GM21619 (cell line): ENCODE data around the gene SF3B2.

Experiments used
- ATAC-seq: cut with Tn5 transposase; IDR thresholded peaks from one replicate; pipeline ENCODE4 v1.9.1; 2021; ENCODE audit not compliant: unreplicated experiment

SF3B2 gene

DNA sequence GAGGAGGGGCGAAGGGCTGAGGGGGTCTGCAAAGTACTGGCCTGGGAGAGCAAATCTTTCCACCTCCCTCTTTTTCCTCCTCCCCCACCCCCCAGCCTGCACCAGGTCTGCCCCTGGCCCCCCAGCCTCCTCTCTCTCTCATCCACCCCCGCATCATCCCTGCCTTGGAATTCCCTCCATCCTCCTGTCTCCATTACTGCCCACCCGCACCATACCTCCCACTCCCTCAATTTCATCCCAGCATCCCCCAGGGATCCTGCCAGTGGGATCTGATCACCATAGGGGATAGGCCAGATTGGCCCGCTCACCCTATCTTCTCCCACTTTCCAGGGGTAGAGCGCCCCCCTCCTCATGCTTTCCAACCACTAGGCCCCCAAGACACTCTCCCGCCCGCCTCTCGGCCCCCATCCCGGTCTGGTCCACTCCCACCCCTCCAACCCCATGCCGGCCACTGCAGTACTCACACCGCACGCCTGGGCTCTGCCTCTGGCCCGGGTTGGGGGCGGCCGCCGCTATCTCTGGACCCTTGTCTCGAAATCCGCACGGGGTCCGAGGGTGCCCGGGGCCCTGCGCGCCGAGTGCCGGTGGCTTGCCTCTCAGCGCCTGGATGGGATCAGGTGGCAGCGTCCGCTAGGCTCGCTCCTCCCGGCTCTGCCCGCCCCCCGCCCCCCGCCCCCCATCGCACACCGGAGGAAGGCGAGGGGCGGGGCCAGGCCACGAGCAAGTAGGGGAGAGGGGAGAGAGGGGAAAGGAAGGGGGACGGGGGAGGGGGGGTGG lies 3.4 kb upstream of the SF3B2 start, which contains the start of gene GAL3ST3:
Gene GAL3ST3 (minus strand): TSS at position 615 of the 777 bp plus-strand sequence. CDS start 3,746 bp downstream, outside the sequence.
- ATAC-seq = no peak

DNA sequence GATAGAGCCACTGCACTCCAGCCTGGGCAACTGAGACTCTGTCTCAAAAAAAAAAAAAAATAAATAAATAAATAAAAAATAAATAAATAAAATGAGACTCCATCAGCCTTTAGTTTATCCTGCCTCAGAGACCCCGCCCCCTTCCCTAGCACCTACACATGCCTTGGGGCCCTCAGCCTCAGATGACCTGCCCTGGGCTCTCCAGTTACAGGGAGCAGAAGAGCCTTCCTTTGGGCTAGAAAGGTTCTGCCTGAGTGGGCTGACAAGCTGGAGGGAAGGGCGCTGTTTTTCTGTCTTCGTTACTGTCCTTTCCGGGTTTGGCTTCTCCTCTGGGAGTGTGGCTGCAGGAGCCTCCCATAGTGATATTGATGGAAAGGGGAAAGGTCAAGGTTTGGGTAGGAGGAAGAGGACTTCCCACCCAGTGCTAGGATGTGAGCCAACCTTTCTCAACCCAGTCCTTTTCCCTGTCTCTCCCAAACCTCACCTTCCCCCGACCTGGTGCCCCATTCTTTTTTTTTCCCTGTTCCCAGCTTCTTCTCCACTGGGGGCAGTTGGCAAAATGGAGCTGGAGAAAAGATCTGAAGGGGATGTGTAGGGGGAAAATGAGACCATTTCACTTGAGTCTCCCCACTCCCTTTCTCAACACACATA lies 1.5 kb upstream of the SF3B2 start:
- no peak for ATAC-seq

DNA sequence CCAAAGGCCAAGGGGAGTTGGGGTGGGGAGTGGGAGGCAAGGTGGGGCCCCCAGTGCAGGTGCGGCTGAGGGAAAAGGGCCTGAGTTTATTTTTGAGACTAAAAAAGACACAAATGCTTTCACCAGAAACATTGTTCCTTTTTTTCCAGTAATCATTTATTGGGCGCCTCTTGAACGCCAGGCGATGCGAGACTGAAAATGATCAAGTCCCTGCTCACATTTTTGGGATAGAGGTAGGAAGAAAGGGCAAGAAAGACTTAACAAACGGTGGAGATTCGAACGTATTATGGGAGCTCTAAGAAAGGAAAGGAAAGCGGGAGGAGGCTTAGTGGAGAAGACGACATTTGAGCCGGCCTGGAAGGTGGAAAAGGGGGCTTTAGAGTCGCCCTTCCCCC lies 796 bp upstream of the SF3B2 start:
- ATAC-seq = no peak

DNA sequence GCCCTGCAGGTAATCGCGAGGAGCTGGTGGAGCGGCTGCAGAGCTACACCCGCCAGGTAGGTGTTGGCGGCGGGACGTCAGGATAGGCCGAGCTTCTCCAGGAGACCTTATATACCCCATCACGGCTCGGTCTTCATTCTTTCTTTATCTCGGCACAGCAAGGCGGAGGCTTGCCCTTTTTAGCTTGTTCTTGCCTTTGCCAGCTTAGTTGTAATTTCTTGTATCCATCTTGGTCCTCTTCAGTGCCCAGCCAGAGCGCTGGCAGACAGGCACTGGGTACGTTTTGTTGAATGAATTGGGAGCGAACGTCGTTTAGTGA lies 459 bp downstream of the SF3B2 start:
- ATAC-seq = no peak

DNA sequence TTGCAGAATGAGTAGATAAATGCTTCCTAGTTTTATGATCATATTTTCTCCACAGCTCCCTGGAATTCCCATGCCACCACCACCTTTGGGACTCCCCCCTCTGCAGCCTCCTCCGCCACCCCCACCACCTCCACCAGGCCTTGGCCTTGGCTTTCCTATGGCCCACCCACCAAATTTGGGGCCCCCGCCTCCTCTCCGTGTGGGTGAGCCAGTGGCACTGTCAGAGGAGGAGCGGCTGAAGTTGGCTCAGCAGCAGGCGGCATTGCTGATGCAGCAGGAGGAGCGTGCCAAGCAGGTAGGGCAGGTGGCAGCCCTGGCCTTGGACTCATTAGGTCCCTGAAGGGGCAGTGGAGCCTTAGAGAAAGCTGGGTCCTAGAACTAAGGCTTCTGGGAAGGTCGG lies 2.9 kb downstream of the SF3B2 start:
- ATAC-seq = no peak

DNA sequence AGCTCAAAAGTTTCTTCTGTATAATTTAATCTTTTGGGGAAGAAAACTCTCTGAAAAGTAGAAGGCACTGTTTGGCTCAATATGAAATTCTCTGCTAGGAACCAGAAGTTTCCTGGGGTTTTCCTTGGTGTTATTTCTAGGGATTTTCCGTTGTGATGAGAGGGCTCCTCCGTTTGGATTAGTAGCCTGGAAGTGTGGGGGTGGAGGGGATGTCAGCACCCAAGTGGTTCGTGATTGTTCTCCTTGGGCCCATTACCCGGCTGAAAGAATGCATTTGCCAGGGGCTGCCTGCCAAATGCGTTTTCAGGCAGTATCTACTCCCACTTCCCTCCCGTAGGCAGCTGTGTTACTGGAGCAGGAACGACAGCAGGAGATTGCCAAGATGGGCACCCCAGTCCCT lies 4.3 kb downstream of the SF3B2 start:
- no peak for ATAC-seq

DNA sequence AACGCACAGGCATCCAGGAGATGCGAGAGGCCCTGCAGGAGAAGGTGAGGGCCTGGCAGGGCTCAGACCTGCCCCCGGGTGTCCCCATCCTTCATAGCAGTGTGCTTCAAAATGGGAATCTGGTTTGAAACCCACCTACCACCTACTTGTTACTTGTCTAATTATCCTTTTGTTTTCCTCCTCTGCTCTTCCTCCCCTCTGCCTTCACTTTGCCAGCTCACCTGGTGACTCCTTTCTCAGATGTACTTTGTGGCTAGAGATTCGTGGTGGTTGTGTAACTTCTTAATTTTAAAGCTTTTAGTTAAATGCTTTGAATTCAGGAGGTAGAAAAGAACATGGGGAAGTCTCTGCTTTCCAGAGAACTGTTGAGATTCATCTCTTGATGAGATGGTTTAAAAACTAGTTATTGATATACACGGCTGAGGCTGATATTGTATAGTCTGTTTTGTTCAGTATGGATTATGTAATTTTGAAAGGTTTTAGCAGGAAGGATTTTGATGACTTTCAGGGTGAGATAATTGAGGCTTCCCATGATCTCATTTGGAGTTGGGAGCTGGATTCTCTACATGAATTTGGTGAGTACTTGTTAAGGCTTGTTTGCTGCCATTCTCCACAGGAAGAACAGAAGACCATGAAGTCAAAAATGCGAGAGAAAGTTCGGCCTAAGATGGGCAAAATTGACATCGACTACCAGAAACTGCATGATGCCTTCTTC lies 8.0 kb downstream of the SF3B2 start:
- no peak for ATAC-seq

DNA sequence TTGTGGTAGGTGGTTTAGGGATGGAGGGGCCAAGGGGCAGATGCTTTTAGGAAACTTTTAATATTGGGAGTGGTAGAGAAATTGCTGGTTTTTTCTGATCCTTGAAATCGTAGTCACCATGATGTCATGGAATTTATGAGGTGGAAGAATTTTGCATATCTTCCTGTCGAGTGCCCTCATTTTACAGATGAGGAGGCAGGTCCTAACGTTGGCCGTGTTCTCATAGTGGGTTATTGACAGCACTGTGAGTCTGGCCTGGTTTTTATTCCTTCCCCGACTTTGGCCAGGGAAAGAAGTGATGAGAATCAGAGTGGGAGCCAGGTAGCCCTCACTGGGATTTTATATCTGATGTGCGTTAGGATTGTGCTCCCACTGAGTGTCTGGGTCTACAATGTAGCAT lies 9.1 kb downstream of the SF3B2 start:
- ATAC-seq = no peak

DNA sequence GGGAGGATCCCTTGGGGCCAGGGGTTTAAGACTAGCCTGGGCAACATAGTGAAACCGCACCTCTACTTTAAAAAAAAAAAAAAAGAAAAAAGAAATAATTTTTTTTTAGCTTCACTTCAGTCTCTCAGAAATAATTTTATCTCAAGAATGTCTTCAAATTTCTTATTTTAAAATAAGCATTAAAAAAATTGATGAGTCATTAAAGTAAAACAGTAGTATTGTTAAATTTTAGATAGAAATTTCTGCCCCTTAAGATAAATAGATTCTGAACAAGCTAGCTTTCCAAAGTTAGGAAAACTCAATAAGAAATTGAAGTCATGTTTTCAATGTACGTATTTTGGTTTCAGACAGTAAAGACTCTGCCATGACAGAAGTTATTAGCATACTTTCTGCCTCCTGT lies 10.2 kb downstream of the SF3B2 start:
- no peak for ATAC-seq

DNA sequence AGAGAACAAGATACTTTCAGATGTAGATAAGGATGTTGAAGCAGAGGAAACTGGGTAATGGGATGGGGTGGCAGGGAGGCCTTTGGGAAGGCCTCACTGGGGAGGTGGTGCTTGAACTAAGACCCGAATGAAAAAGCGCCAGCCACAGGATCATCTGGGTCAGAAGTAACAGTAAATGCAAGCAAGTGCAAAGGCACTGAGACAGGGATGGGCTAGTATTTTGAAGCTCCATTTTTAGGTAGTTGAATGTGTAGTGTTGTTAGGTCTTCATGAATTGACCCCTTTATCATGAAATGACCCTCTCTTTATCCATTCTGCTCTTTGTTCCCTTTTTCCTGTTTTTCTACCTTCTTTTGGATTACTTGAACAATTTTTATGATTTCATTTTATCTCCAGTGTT lies 11.7 kb downstream of the SF3B2 start:
- no peak for ATAC-seq

DNA sequence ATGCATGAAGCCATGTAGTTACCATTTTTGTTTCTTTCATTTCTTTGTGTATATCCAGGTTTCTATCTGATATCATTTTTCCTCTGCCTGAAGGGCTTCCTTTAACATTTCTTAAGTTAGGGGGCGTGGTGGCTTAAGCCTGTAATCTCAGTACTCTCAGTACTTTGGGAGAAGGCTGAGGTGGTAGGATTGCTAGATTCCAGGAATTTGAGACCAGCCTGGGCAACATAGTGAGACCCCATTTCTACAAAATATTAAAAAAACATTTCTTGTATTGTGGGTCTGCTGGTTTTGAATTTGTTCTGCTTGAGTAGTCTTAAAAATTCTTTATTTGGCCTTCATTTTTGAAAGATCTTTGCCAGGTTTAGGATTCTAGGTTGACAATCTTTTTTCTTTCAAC lies 12.4 kb downstream of the SF3B2 start:
- ATAC-seq = no peak

DNA sequence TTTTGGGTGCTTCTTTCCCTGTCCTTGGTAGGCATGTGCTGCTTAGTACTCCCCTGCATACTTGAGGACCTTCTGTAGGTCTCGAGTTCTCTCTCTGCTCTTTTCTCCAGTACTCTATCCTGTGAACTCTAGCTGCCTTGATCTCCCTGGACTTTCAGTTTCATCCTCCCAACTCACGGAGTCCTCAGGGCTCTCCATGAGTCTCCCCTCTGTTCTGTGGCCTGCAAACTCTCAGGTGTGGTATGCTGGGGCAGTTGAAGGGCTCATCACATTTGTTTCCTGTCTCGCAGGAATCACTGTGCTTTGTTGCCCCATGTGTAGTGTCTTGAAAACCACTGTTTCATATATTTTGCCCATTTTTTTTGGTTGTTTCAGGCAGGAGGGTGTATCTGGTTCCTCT lies 14.6 kb downstream of the SF3B2 start:
- no peak for ATAC-seq

DNA sequence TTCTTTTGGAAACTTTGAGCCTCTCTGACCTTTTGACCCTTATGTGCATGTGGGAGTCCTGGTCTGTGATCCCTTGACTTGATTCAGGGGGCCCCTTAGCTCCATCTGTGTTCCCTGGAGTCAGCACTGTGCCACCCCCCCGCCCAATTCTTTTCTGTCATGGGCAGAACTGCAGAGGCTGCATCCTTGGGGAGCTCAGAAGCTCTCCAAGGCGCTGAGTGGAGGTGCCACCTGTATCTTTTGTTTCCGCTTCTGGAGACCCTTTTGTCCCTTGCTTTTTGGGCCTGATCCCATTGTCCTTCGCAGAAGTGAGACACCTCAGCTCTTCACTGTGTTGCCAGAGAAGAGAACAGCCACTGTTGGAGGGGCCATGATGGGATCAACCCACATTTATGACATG lies 15.5 kb downstream of the SF3B2 start:
- ATAC-seq = no peak

DNA sequence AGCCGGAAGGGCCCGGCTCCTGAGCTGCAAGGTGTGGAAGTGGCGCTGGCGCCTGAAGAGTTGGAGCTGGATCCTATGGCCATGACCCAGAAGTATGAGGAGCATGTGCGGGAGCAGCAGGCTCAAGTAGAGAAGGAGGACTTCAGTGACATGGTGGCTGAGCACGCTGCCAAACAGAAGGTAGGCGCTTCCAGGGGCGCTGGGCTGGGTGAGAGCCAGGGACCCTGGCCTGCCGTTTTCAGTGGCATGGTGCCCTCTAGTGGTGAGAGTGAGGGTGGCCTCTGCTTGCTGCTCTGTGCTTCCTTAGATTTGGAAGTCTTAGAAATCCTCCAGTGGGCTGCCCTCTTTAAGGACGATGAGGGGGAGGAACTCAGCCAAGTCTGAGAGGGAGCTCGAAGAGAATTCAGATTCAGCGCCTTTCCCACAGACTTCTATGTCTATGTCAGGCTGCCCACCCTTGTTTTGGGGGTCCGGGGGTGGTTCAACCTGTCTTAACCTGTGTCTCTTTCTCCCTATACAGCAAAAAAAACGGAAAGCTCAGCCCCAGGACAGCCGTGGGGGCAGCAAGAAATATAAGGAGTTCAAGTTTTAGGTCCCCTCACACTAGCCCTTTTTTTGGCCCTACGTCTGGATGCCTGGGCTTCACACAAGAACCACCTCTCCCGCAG lies 16.1 kb downstream of the SF3B2 start:
- no peak for ATAC-seq

DNA sequence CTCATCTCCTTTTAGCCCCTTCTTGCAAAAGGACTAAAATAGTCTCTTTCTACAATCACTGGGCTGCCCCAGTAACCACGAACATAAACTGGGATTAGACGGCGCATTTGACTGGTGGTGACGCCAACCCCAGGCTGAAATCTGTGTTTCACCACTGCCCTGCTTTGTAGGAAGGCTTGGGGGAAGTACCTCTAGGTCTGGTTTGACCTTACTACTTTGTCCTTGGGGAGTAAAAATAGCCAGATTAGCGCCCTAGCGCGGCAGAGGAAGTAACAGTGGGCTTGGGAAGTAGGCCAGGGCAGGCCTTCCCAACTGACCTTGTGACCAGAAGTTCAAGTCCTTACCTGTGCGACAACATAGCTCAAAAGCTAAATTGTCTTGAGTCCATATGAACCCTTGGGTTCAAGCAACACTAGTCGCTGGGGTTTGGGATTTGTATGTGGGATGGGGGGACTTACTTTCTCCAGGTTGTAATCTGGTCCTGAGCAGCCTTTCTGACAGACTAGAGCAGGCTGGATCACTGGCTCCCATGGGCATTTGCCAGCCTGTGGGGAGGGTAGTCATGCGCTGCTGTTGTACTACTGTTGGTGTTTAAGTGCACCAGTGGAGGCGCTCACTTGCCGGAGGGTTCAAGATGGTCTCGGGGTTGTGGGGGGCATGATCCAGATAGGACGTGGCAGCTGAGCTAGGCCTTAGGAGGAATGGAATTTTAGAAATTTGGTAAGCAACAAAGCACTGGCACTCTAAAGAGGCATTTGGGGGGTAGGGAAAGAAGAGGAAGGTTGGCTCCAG lies 17.0 kb downstream of the SF3B2 start:
- no peak for ATAC-seq

DNA sequence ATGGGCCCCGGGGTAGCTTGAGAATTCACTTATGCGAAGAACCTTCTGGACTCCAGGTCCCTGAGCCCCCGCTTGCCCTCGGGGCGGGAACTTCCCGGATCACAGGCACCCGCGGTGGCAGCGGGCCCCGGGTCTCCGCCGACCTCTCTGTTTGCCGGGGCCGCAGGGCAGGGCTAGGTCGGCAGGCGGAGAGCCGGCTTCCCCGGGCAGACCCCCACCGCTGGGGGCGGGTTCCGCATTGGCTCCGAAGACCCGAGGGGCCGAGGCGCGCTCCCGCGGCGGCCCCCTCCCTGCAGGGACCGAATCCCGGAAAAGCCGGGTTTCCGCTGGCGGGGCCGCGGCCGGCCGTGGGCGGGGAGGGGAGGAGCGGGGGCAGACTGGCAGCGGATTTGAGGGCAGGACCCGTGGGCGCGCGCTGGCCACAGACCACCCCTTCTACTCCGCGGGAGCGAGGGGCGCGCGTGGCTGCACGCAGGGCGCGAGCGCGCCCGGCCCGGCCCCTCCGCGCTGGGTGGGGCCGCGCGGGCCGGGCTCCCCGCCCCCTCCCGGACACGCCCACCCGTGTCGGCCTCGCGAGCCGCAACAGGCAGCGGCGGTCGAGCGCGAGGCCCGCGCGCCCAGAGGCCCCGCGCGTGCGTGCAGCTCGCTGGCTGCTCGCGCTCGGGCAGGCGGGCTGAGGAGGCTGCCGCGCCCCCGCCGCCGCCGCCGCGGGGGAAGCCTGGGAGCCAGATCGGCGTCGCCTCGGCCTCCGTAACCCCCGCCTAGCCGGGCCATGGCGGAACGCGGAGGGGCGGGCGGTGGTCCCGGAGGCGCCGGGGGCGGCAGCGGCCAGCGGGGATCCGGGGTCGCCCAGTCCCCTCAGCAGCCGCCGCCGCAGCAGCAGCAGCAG lies 17.8 kb downstream of the SF3B2 start, which contains the start of gene PACS1:
Gene PACS1 (plus strand): TSS at position 558 of the 889 bp plus-strand sequence. CDS start 215 bp downstream, at position 773.
- ATAC-seq = peak; percentile 41

DNA sequence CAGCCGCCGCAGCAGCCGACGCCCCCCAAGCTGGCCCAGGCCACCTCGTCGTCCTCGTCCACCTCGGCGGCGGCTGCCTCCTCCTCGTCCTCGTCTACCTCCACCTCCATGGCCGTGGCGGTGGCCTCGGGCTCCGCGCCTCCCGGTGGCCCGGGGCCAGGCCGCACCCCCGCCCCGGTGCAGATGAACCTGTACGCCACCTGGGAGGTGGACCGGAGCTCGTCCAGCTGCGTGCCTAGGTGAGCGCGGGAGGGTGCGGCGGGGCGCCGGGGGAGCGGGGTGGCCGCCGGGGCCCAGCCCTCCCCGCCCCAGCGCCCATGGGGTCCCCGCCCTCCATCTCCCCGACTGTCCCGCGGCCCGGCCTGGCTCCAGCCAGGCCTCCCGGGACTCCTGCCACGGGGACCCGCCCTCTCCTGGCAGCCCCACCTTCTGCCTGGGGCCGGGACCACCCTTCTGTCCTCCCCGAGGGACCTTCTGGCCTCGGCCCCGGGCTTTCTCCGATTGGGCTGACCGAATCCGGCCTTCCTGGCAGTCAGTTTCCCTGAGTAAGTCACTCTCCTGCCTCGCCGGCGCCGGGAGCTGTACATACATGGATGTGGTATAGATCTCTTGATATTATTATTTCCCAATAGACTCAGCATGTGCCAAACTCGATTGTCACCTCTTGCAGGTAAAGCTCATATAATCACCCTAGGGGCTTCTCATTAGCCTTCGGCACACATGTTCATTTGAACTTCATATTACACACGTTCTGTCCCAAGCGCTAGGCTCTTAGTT lies 18.6 kb downstream of the SF3B2 start:
- ATAC-seq = peak; percentile 9

DNA sequence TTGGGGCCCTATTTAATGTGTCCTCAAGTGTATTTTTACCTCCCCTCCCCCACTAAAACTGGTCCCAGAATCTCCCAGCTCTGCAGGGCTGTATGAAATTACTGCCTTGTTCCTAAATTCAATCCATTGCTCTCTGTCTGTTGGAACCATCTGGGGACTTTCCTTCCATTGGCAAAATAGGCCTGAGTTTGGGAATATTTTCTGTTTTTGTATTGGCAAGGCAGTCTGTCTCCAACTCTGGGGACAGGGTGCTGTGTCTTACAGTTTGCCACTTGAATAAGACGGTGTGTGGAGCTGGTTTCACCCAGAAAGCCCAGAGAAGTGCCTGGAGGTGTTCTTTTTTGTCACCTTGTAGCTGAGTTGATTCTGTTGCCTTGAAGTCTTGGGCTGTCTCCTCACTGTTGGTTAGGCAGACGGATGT lies 19.2 kb downstream of the SF3B2 start:
- ATAC-seq = no peak

DNA sequence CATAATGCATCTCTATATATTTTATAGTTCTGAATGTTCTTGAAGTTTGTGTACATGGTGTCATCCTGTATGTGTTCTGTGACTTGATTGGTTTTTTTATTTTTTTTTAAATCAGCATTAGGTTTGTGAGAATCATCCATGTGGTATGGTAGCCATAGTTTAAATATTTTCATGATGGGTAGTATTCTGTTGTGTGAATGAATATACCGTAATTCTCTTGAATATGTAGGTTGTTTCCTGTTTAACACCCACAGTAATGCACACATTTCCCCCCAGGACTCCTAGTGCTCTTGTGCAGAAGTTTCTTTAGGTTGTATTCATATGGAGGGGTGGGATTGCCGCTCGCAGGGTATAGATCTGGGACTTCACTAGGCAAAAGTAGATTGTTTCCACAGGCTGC lies 19.9 kb downstream of the SF3B2 start:
- no peak for ATAC-seq
